Loucy (cell line): Measurements from ENCODE around the gene ACD.

Experiments used
- H2AFZ ChIP-seq: fragments of 200-600 bp; sonication (generic); 2 replicates; pipeline ENCODE4 v1.6.0; 2016; ENCODE audit warnings: antibody characterized with exemption, mild to moderate bottlenecking, low read length, moderate library complexity
- H3F3A ChIP-seq: fragments of 200-600 bp; 2 replicates; pipeline ENCODE4 v1.6.0; 2016; ENCODE audit warnings: antibody characterized with exemption, low read depth, mild to moderate bottlenecking
- H3K27me3 ChIP-seq: fragments of 200-600 bp; sonication (generic); 2 replicates; pipeline ENCODE4 v1.6.1; 2014; ENCODE audit warnings: low read length, mild to moderate bottlenecking; ENCODE audit not compliant: insufficient read depth, poor library complexity, severe bottlenecking
- H3K36me3 ChIP-seq: fragments of 200-600 bp; sonication (generic); 2 replicates; pipeline ENCODE4 v1.6.1; 2016; ENCODE audit warnings: low read length; ENCODE audit not compliant: insufficient read depth
- H3K4me1 ChIP-seq: fragments of 200-600 bp; sonication (generic); 2 replicates; pipeline ENCODE4 v1.5.1; 2014; ENCODE audit warnings: low read length, mild to moderate bottlenecking; ENCODE audit not compliant: insufficient read depth, poor library complexity, severe bottlenecking
- H3K4me2 ChIP-seq: fragments of 200-600 bp; sonication (generic); 2 replicates; pipeline ENCODE4 v1.6.0; 2014; ENCODE audit warnings: antibody characterized with exemption, low read length, low read depth, mild to moderate bottlenecking; ENCODE audit not compliant: poor library complexity, severe bottlenecking
- H3K4me3 ChIP-seq: fragments of 200-600 bp; sonication (generic); 2 replicates; pipeline ENCODE4 v1.5.1; 2014; ENCODE audit warnings: low read length, mild to moderate bottlenecking, mixed read lengths; ENCODE audit not compliant: poor library complexity, severe bottlenecking
- H3K79me2 ChIP-seq: fragments of 200-600 bp; sonication (generic); 2 replicates; pipeline ENCODE4 v1.6.1; 2014; ENCODE audit warnings: low read length; ENCODE audit not compliant: insufficient read depth
- H3K9ac ChIP-seq: fragments of 200-600 bp; sonication (generic); 2 replicates; pipeline ENCODE4 v1.6.0; 2014; ENCODE audit warnings: mild to moderate bottlenecking, low read depth, low read length, moderate library complexity; ENCODE audit not compliant: poor library complexity, severe bottlenecking
- H3K9me2 ChIP-seq: fragments of 200-600 bp; sonication (generic); replicated peaks from 2 replicates; pipeline ENCODE4 v1.6.1; 2016; ENCODE audit warnings: low read depth, low read length, mixed read lengths
- H3K9me3 ChIP-seq: fragments of 200-600 bp; sonication (generic); 2 replicates; pipeline ENCODE4 v1.6.1; 2014; ENCODE audit warnings: mild to moderate bottlenecking, antibody characterized with exemption, low read length, low read depth; ENCODE audit not compliant: insufficient read depth
- H4K20me1 ChIP-seq: fragments of 200-600 bp; sonication (generic); 2 replicates; pipeline ENCODE4 v1.6.0; 2014; ENCODE audit warnings: antibody characterized with exemption, low read length, mild to moderate bottlenecking; ENCODE audit not compliant: insufficient read depth, poor library complexity, severe bottlenecking
- CTCF ChIP-seq: fragments of 200-600 bp; sonication (generic); conservative IDR thresholded peaks from 2 replicates; pipeline ENCODE4 v1.5.1; 2014; ENCODE audit warnings: mild to moderate bottlenecking, antibody characterized with exemption, low read length
- EZH2phosphoT487 ChIP-seq: fragments of 200-600 bp; IDR thresholded peaks from 2 replicates; pipeline ENCODE4 v1.6.1; 2018; ENCODE audit warnings: antibody characterized with exemption, mild to moderate bottlenecking, moderate library complexity, borderline replicate concordance

ACD gene

GRCh38 chr16:67685388-67686112 lies 25.5 kb upstream of the ACD start:
- Histone ChIP-seq H3K36me3 (peaks cover 38% of the 10 kb centered on the region), H3K4me2 (no peak overlapping the region)
- no peak for TF ChIP-seq CTCF
- TF ChIP-seq EZH2phosphoT487 = no peak

GRCh38 chr16:67683767-67684166 lies 23.7 kb upstream of the ACD start:
- Histone ChIP-seq H2AFZ (no peak overlapping the region), H3K9me2 (no peaks in the 10 kb centered on the region), H3K36me3 (peaks cover 33% of the 10 kb centered on the region; the same call in 1 of the 2 replicates), H3K9ac (no peak overlapping the region), H3F3A (no peaks in the 10 kb centered on the region), H3K27me3 (no peaks in the 10 kb centered on the region), H3K4me3 (no peak overlapping the region), H3K9me3 (no peaks in the 10 kb centered on the region), H3K4me2 (no peak overlapping the region), H4K20me1 (no peaks in the 10 kb centered on the region), H3K79me2 (no peaks in the 10 kb centered on the region), H3K4me1 (no peaks in the 10 kb centered on the region)
- TF ChIP-seq EZH2phosphoT487 (no peak), CTCF (no peak)

More at GRCh38 chr16:67685388-67686112, 25.5 kb upstream of the ACD start:
- H2AFZ ChIP-seq = no peak overlapping the region
- H3F3A ChIP-seq = no peaks in the 10 kb centered on the region
- no peaks in the 10 kb centered on the region for H3K4me1 ChIP-seq
- H4K20me1 ChIP-seq = no peaks in the 10 kb centered on the region
- H3K9me2 ChIP-seq = no peaks in the 10 kb centered on the region
- no peaks in the 10 kb centered on the region for H3K9me3 ChIP-seq
- H3K79me2 ChIP-seq = no peaks in the 10 kb centered on the region
- H3K9ac ChIP-seq = no peak overlapping the region
- no peaks in the 10 kb centered on the region for H3K27me3 ChIP-seq
- H3K4me3 ChIP-seq = no peak overlapping the region

- Histone ChIP-seq H3K4me3 (no peak overlapping the region), H3K4me1 (no peaks in the 10 kb centered on the region), H4K20me1 (no peaks in the 10 kb centered on the region), H3K27me3 (no peaks in the 10 kb centered on the region), H3K79me2 (no peaks in the 10 kb centered on the region), H3K9me2 (no peaks in the 10 kb centered on the region), H3F3A (no peaks in the 10 kb centered on the region), H2AFZ (no peak overlapping the region), H3K9ac (no peak overlapping the region), H3K9me3 (no peaks in the 10 kb centered on the region), H3K36me3 (peaks cover 29% of the 10 kb centered on the region; the same call in 1 of the 2 replicates), H3K4me2 (no peak overlapping the region)
- TF ChIP-seq EZH2phosphoT487 (no peak), CTCF (no peak)
Measured at GRCh38 chr16:67679935-67680897, 20.2 kb upstream of the ACD start.
